ENCODE data around the gene FMNL2.

Gene FMNL2

DNA sequence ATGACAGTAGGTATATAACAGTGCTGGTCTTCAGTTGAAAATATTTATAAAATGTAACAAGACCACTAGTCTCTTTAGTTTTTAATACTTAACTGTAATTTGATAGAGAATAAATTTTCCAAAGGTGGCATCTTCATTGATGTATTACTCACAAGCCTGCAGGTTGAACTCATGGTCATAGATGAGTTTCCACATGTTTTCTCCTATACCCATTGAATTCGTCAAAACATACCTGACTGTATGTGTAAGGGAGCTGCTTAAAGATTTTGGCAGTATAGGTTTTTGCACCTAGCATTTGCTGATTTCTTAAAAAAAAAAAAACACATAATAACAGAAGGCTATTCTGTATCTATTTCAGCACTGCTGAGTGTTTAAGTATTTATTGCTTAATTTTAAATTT lies 112.9 kb downstream of the FMNL2 start:
- no peak for DNase-seq (ENCODE audit: low spot score)

DNA sequence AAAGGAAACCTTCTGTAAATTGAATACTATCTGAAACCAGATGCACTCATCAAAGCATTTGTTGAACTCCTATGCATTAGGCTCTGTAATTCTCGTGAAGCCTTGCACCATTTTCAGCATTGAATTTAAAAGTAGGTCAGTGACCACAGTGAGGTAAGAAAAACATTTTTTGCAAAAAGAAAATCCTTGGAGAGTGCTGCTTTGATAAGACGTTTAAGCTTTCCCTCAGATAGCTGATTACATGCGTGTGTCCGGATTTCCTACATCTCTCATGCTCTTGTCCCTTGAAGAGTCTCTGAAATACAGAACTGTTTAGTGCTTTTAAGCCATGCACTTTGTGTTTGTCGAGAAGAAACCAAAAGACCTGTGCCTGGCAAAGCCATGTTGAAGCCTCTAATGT lies 113.6 kb downstream of the FMNL2 start:
- DNase-seq (ENCODE audit: low spot score): no peak

DNA sequence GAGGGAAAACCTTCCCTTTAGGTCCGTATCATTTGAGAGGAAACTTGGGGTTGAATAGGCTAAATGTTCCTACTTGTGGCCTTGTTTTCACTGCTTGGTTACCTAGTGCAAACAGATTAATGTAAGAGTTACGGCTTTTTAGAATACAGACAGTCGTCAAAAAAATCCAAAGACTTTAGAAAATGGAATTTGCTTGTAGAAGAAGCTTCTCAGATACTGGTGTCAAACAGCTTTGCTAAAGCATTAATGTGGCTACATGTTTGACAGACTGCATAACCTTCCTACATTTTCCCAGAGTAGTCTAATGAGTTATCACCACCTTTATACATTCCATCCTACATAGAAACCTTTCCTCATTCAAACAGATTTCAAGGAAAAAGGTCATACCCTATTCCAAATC lies 114.6 kb downstream of the FMNL2 start:
- DNase-seq (ENCODE audit: low spot score): no peak

DNA sequence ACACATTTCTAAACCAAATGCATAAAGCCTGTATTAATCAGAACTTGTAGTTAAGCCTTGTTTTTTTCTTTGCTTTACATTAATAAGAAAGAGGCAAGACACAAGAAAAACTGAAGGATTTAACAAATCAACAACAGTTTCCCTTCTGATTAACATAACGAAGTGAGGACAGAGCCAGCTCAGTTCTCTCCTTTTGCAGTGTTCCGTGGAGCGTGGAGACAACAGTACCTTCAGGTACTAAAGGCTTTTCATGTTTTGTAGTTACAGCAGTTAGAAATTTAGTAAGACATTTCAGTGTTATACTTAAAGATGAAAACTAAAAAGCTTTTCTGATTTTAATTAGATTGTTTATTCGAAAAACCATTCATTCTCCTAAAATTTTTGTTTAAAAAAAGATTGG lies 115.2 kb downstream of the FMNL2 start:
- no peak for DNase-seq (ENCODE audit: low spot score)

DNA sequence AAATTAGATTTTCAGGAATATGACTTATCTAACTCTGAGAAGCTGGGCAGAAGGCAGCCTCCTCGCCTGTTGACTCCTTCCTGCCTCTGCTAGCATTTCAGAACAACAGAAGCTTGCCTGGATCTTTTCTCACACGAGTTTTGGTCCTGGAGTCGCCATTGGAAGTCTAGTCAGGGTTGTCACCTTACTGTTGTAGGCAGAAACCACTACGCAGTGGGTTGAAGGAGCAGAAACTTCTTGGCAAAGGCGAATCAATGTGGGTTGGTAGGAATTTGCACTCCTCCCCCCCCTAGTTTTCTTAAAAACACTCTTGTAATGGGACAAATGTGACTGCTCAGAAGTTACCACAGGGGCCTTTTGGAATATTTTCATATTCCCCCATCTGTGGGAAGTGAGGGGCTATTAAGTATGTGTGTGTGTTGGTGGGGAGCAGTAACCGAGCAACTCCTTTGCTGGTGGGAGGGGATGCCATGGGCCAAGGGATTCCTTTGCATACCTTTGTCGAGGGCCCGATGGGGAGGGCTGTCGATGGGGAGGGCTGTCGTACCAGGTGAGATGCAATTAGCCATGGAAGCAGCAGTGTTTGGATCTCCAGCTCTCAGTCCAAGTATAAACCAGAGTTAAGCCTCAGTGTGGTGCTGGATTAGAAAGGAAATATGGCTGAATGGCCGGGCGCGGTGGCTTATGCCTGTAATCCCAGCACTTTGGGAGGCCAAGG lies 117.4 kb downstream of the FMNL2 start:
- DNase-seq (ENCODE audit: low spot score): no peak

DNA sequence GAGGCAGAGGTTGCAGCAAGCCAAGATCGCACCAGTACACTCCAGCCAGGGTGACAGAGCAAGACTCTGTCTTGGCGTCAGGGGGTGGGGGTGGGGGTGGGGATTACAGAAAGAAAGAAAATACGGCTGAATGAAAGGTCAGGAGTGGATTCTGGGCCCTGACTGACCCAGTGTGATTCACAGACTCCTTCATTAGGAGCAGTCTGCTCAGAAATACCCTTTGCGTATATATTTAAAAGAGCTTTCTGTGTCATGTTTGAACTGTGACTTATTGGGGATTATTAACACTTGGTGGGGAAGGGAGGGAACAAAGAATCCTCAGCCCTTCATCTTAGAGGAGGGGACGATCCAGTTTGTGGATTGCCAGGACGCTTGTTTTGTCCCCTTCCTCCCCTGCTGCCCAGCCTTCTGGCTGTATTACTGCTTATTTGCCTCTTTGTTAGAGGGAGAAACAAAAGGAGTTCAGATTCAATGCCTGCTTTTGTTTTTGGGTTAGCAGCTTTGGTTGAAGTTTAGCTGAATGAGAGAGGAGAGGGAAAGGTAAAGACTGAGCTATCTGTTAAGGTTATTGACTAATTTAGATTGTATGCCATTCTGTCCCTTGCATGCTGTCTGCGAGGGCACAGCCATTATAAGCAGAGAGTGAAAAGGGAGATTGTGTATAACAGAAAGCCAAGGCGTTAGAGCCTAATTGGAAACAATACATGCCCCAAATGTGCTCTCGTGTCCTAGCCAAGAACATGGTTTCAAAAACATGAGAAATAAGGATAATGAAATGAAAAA lies 118.3 kb downstream of the FMNL2 start:
- DNase-seq (ENCODE audit: low spot score): no peak

DNA sequence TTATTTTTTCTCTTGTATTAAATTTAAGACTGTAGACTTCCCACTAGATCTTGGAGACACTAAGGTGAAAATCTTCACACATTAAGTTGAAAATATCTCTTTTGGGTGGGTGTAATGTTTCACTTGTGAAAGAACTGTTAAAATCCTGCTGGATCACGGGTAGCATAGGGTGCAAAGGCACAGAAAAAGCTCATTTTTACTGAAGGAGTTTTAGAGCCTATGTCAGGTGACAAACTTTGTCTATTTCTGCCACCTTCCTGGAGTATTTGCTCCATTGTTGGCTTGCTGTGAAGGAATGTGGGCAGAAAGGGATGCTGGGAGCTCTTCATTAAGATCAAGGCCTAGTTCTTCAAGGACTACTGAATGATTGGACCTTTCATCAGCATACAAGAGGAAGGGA lies 119.4 kb downstream of the FMNL2 start:
- no peak for DNase-seq (ENCODE audit: low spot score)

DNA sequence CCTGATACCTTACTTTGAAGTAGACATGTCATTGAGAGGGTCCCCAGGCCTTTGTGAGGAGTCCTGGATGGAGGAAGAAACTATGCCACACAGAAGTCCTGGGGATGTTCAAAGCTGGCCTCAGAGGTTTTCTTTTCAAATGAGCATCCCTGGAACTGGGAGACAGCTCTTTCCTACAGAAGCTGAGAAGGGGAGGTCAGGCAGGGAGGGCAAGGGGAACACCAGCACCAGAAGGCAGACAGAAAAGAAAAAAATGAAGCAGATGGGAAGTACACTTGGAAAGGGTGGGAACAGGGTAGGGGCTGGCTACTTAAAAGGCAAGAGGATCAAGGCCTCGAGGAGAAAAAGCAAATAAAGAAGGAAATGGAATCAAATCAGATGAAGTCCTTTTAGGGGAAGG lies 120.0 kb downstream of the FMNL2 start:
- DNase-seq (ENCODE audit: low spot score): no peak

DNA sequence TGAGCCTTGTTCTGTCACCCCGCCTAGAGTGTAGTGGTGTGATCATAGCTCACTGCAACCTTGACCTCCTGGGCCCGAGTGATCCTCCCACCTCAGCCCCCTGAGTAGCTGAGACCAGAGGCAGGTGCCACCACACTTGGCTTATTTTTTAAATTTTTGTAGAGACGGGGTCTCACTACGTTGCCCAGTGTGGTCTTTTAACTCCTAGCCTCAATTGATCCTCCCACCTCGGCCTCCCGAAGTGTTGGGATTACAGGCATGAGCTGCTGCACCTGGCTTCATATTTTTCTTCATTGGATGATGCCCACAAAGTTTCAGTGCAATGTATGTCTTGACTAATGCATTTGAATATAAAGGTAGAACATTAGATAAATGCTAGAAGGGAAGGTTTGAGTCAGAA lies 120.8 kb downstream of the FMNL2 start:
- DNase-seq (ENCODE audit: low spot score): no peak

DNA sequence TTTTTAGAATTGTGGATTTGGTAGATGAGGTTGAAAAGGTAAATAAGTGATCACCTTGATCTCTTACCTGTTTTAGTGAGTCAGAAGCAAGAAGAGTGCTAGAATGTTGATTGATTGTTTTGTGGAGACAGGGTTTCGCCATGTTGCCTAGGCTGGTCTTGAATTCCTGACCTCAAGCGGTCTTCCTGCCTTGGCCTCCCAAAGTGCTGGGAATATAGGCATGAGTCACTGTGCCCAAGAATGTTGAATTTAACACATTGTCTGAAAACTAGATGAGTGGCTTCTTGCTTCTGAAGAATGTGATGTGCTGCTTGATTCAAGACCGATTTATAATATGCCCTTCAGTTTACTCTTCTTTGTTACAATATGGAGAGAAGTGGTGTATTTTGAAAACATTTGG lies 121.3 kb downstream of the FMNL2 start:
- DNase-seq (ENCODE audit: low spot score): no peak

DNA sequence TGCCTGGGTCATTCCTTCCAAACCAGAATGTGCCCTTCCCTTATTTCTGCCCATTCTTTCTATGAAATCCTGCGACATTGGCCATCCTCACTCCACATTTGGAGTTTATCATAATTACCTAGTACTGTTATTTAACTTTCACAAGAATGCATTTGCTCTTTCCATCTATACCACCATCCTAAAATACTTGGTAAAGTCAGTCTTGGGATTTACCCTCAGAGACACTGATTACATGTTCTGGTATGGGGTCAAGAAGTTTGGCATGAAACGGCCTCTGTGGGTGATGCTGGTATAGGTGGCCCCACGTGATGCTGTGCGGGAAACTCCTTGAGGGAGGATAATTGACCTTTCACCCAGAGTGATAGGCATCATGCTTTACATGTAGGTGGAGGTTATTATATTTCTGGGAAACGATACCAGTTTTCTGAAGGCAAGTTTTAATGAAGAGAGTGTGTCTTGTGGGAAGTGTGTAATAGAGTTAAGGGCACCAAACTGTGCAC lies 123.5 kb downstream of the FMNL2 start:
- DNase-seq (ENCODE audit: low spot score): no peak

DNA sequence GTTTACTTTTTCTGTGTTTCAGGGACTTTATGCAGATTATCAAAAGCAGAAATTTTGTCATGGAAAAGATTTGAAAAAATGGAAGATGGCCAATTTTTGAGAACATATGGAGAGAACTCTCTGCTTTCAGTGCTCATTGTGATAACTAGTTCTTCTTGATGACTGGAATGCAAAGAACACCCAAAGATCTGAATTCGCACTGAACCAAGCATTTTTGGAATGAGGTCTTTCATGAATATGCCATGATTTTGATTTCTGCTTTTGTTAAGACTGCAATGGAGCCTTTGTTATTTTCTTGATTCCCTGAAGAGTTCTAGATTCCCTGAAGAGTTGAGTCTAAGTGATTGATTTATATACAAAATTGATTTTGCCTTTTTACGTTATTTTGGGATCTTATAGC lies 124.1 kb downstream of the FMNL2 start:
- no peak for DNase-seq (ENCODE audit: low spot score)

DNA sequence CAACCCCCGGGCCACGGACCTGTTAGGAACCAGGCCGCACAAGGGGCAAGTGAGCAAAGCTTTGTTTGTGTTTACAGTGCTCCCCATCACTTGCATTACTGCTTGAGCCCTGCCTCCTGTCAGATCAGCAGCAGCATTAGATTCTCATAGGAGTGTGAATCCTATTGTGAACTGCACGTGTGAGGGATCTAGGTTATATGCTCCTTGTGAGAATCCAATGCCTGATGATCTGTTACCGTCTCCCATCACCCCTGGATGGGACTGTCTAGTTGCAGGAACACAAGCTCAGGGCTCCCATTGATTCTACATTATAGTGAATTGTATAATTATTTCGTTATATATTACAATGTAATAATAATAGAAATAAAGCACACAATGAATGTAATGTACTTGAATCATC lies 125.6 kb downstream of the FMNL2 start:
- DNase-seq (ENCODE audit: low spot score): no peak

DNA sequence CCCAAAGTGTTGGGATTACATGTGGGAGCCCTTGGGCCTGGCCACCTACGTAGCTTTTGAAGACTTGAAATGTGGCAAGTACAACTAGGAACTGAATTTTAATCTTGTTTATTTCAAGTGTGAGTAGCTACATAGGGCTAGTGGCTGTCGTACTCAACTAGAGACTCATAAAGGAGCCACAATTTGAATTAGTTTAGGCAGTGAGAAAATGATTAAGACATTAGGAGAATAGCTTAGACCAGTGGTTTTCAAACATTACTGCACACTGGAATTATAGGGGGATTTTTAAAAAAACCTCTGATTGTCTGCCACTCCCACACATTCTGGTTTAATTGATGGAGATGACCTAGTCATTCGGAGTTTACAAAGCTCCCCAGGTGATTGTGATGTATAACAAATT lies 127.1 kb downstream of the FMNL2 start:
- DNase-seq (ENCODE audit: low spot score): no peak

DNA sequence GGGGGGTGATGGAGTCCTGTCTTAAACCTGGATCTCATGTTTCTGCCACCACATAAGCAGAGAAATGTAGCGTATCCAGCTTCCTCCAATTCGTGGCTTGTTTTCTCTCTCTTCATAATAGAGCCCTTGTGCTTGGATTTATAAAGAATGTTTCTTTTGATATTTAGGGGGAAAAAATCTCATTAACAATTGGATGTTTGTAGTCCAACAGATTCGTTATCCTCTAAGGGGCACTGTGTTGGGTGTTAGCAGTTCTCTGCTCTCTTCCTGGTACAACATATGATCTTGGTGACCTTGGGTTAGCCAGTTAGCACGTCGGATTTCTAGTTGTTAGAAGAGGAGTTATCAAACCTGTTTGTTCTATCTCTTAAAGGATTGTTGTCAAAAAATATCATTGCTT lies 127.8 kb downstream of the FMNL2 start:
- DNase-seq (ENCODE audit: low spot score): no peak

DNA sequence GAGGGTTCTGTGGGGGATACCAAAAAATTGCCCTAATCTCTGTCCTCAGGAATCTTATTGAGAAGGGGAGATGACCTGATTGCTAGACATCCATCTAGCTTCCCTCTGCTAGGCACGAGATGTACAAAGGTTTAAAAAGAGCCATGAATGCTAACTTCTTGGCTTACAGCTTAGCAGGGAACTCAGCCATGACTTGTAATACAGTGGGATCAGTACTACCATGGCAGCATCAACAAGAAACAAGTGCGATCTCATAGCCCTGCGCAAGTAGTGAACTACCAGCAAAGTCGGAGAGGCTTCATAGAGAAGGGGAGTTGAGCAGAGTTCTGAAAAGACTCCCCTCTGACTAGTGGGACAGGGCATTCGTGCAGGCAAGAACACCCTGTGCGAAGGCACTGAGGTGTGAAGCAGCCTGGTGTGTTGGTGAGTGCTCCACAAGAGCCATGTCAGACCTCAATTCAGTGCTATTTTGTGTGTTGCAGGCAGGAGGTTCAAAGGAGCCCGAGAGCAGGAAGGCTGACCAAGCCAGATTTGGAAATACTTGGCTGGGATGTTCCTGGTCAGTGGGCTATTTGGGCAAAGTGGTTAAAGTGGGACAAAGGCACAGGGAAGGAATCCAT lies 130.0 kb downstream of the FMNL2 start:
- no peak for DNase-seq (ENCODE audit: low spot score)

DNA sequence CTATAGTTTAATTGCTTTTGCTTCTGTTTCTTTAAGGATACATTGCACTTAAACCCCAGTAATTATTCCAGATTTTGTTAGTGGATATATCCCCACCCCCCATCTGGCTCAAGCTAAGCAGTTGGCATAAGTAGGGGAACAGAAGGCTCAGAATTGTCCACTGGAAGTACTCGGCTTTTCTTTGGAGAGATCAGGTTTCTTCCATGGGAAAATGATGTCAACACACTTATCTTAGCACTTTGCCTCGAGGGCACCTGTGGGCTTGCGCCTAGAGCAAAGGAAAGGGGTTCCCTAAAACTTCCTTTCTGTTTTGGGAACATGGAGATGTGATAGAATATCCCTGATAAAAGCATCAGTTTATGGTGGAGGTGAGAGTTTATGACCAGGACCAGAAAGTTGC lies 130.6 kb downstream of the FMNL2 start:
- no peak for DNase-seq (ENCODE audit: low spot score)

DNA sequence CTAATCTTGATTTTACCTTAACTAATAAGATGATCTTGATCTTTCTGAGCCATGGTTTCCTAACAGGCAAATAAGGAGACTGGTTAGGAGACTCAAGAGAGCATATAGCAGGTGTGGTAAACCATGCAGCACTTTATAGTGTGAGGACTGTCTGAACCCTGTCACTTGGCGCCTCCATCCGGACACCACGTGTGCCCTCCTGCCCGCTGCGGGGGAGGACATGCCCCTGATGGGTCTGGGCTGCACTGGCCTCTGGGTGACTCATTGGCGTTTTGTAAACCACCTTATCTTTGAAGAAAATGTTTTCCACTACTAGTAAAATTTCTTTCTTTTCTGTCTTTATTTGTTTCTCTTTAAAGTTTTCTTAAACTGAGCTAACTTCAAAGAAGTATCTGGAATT lies 131.1 kb downstream of the FMNL2 start:
- peak; percentile 72 for DNase-seq (ENCODE audit: low spot score)

DNA sequence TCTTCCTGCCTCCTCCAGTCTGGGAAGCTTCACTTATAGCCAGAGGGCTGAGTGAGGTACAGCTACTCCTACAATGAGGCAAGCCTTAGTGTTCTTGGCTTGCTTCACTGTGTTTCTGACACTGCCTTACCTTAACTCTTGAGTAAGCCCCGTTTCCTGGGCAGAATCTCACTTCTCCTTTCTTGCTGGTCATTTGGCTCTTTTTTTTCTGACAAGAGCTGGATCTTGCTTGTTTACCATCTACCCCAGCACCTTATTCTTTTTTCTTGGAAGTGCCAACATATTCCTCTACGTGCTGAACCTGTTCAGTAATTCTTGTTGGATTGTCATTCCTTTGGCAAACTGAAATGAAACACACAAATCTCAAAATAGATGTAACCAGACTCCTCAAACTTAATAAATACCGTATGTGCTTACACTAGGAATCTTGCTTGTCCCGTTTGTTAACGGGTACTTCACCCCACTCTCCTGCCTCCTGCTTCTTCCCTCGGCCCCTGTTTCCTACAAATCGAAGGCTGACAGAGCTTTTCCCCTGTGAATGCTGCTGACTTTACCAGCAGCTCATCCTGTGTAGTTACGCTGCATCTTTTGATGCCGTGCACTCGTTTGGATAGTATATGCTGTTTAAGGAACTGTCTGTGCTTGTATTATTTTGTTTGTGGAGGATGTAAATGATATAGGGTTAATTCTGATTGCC lies 132.2 kb downstream of the FMNL2 start:
- no peak for DNase-seq (ENCODE audit: low spot score)

DNA sequence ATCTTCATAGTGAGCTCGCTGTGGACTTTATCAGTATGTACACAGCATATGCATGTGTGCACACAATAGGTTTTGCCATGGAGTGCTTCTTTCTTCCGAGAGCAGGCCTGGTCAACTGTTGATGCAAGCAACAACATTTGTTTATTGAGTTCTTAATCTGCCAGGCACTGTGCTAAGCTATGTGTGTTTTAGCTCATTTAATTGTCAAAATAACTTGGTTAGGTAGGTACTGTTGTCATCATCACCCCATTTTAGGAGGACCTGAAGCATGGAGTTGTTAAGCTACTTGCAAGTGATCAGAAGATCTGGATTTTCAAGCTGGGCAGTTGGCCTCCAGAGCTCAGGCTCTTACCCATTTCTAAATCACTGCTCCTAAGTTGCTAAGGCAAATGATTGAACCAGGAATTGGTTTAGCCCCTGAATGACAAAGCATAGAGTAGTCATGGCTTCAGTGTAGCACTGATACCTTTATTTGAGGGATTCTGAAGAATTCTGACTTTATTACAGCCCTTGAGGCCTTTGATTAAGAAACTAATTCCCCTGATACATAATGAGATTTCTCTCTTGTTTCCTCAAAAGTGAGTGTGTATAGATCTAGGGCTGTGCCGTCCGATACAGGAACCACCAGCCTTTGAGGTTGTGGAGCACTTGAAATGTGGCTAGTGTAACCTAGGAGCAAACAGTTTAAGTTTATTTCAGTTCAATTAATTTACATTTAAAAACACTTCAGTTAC lies 132.9 kb downstream of the FMNL2 start:
- no peak for DNase-seq (ENCODE audit: low spot score)

DNA sequence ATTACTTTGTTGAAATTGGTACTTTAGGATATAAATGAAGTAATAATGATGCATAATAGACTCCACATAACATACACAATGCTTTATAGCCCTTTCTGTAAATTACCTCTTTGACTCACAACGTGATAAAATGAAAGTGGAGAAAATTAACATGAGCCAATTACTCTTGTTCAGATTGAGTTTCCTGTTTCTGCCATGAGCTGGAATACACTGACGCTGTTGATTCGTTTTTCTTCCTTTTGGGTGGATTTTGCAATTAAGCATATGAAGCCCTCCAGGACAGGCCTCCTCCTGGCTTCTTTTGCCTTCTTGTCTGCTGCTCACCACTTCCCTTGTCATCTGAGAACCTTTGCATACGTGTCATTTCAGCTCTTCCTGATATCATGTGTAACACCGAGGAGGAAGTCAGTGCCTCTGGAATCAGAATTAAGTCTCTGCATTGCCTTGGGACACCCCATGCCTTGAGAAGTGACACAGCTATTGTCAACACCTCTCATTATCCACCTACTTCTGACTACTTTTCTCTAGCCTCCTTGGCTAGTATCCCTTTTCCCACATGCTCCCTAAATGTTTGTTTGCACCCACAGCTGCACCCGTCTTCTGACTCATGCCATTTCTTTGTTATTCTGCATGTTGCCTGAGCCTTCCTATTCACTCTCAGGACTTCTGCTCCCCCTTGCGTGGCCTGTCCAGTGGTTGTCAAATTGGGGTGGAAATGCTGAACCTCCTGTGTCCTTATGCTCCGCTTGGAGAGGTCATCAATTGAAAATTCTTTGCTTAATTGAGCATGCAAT lies 134.1 kb downstream of the FMNL2 start:
- DNase-seq (ENCODE audit: low spot score): no peak
